Limb (tissue), 2 donors: ENCODE measurements around the gene ADAMTS9.
"Not testable (repeated sequence)": the region's sequence is repeated elsewhere in the genome, so short reads cannot be mapped to it uniquely, and the experiment has no call there.

Experiments
- DNase-seq, 2 donors: peaks; one replicate each; pipeline ENCODE4 v3.0.0-alpha.2; 2016; ENCODE audit errors: extremely low spot score in 2 of 2

ADAMTS9 gene

GRCh38 chr3:64546856-64547255, 140.9 kb downstream of the ADAMTS9 start:
- DNase-seq: no peak

GRCh38 chr3:64545239-64545638, 142.6 kb downstream of the ADAMTS9 start:
- DNase-seq: not testable (repeated sequence)

- no peak for DNase-seq
Measured at GRCh38 chr3:64541803-64542202, 146.0 kb downstream of the ADAMTS9 start.

GRCh38 chr3:64539451-64540196, 148.2 kb downstream of the ADAMTS9 start:
- DNase-seq: peak; percentile 62 to 88

GRCh38 chr3:64536166-64536565, 151.6 kb downstream of the ADAMTS9 start:
- no peak for DNase-seq

GRCh38 chr3:64533617-64534317, 154.0 kb downstream of the ADAMTS9 start:
- DNase-seq: peak; percentile 88 to 92

- DNase-seq: peak; percentile 77 to 78
Measured at GRCh38 chr3:64530434-64531049, 157.3 kb downstream of the ADAMTS9 start.

GRCh38 chr3:64523324-64523723, 164.5 kb downstream of the ADAMTS9 start:
- DNase-seq: no peak

GRCh38 chr3:64520334-64520733, 167.5 kb downstream of the ADAMTS9 start:
- DNase-seq: no peak

GRCh38 chr3:64518950-64519349, 168.8 kb downstream of the ADAMTS9 start:
- DNase-seq: no peak

- no peak for DNase-seq
Measured at GRCh38 chr3:64518496-64518895, 169.3 kb downstream of the ADAMTS9 start.

GRCh38 chr3:64514889-64515288, 172.9 kb downstream of the ADAMTS9 start:
- no peak for DNase-seq

- no peak for DNase-seq
Measured at GRCh38 chr3:64509206-64509605, 178.6 kb downstream of the ADAMTS9 start.

- no peak for DNase-seq
Measured at GRCh38 chr3:64508140-64508539, 179.7 kb downstream of the ADAMTS9 start.

GRCh38 chr3:64506255-64506654, 181.5 kb downstream of the ADAMTS9 start:
- no peak for DNase-seq

GRCh38 chr3:64505419-64505818, 182.4 kb downstream of the ADAMTS9 start:
- no peak for DNase-seq

GRCh38 chr3:64502284-64502683, 185.5 kb downstream of the ADAMTS9 start:
- no peak for DNase-seq

GRCh38 chr3:64501298-64501906, 186.4 kb downstream of the ADAMTS9 start:
- no peak for DNase-seq

- DNase-seq: no peak
Measured at GRCh38 chr3:64496786-64497490, 190.9 kb downstream of the ADAMTS9 start.

GRCh38 chr3:64495781-64496334, 191.9 kb downstream of the ADAMTS9 start:
- no peak for DNase-seq

- no peak for DNase-seq
Measured at GRCh38 chr3:64495121-64495780, 192.5 kb downstream of the ADAMTS9 start.
